AML-193 (cell line): Measurements from ENCODE around the gene CACNA1D.

ENCODE experiments used
- DNase-seq, 2 experiments: peaks; one replicate each; lab custom pipeline; 2025; lab: John Stamatoyannopoulos, UW

Gene CACNA1D

GRCh38 chr3:53753518-53754183 lies 259.2 kb downstream of the CACNA1D start:
- DNase-seq, result no peak

- no peak for DNase-seq
Measured at GRCh38 chr3:53754325-53754724, 259.9 kb downstream of the CACNA1D start.

- DNase-seq, result no peak
Measured at GRCh38 chr3:53758846-53759245, 264.4 kb downstream of the CACNA1D start.

GRCh38 chr3:53763353-53763752 lies 268.9 kb downstream of the CACNA1D start:
- DNase-seq, result no peak

- DNase-seq, result no peak
Measured at GRCh38 chr3:53764026-53764775, 269.8 kb downstream of the CACNA1D start.

GRCh38 chr3:53765753-53766152 lies 271.3 kb downstream of the CACNA1D start:
- no peak for DNase-seq

GRCh38 chr3:53766706-53767105 lies 272.3 kb downstream of the CACNA1D start:
- DNase-seq, result no peak

GRCh38 chr3:53768478-53769459 lies 274.4 kb downstream of the CACNA1D start:
- DNase-seq, result no peak

- no peak for DNase-seq
Measured at GRCh38 chr3:53772562-53772961, 278.2 kb downstream of the CACNA1D start.

GRCh38 chr3:53773021-53773436 lies 278.6 kb downstream of the CACNA1D start:
- DNase-seq, result no peak

- no peak for DNase-seq
Measured at GRCh38 chr3:53773611-53774368, 279.4 kb downstream of the CACNA1D start.

- no peak for DNase-seq
Measured at GRCh38 chr3:53774414-53774813, 280.0 kb downstream of the CACNA1D start.

GRCh38 chr3:53775018-53775417 lies 280.6 kb downstream of the CACNA1D start:
- no peak for DNase-seq

- DNase-seq, result no peak
Measured at GRCh38 chr3:53775834-53776251, 281.4 kb downstream of the CACNA1D start.

- DNase-seq, result no peak
Measured at GRCh38 chr3:53776494-53777101, 282.2 kb downstream of the CACNA1D start.

- DNase-seq, result no peak
Measured at GRCh38 chr3:53777468-53777867, 283.1 kb downstream of the CACNA1D start.

GRCh38 chr3:53778153-53778552 lies 283.7 kb downstream of the CACNA1D start:
- no peak for DNase-seq

- no peak for DNase-seq
Measured at GRCh38 chr3:53780171-53780570, 285.8 kb downstream of the CACNA1D start.

- DNase-seq, result no peak
Measured at GRCh38 chr3:53780806-53781205, 286.4 kb downstream of the CACNA1D start.

GRCh38 chr3:53787016-53787415 lies 292.6 kb downstream of the CACNA1D start:
- no peak for DNase-seq

GRCh38 chr3:53788038-53788437 lies 293.6 kb downstream of the CACNA1D start:
- DNase-seq, result no peak
